Lower leg skin (tissue), 3 donors: ENCODE data around the gene APOA1.

Source experiments
- POLR2A ChIP-seq, 2 donors: fragments of 450-650 bp; IDR thresholded peaks; one replicate each; pipeline ENCODE4 v1.6.1; 2016 to 2017; ENCODE audit warnings: antibody characterized with exemption in 2 of 2, mild to moderate bottlenecking in 1 of 2, moderate library complexity in 1 of 2
- TF ChIP-seq, protein P1 (sequence below), 3 donors: fragments of 450-650 bp; IDR thresholded peaks; one replicate each; pipeline ENCODE4 v1.5.1; 2016; ENCODE audit warnings: antibody characterized with exemption in 3 of 3, mild to moderate bottlenecking in 3 of 3, moderate library complexity in 2 of 3

DNA sequence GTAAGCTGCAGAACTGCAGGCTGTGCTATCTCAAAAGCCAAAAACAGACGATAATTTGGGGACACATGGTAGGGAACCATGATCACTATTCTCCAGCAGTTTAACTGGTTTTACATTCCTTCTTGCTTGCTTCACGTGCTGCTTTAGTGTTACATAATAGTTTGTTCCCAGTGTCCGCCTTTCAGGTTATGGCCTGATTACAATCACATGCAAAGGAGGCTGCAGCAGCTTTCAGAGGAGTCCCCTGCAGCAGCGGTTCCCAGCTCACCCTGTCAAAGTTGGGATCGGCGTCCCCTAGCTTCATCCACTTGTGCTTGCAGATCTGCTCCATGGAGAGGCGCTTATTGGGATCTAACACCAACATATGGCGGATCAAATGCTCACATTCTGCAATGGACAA, 39.2 kb upstream of the APOA1 start:
- TF ChIP-seq, protein P1, sequence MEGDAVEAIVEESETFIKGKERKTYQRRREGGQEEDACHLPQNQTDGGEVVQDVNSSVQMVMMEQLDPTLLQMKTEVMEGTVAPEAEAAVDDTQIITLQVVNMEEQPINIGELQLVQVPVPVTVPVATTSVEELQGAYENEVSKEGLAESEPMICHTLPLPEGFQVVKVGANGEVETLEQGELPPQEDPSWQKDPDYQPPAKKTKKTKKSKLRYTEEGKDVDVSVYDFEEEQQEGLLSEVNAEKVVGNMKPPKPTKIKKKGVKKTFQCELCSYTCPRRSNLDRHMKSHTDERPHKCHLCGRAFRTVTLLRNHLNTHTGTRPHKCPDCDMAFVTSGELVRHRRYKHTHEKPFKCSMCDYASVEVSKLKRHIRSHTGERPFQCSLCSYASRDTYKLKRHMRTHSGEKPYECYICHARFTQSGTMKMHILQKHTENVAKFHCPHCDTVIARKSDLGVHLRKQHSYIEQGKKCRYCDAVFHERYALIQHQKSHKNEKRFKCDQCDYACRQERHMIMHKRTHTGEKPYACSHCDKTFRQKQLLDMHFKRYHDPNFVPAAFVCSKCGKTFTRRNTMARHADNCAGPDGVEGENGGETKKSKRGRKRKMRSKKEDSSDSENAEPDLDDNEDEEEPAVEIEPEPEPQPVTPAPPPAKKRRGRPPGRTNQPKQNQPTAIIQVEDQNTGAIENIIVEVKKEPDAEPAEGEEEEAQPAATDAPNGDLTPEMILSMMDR (IDR thresholded peaks at IDR 0.05) = no peak
- no peak for TF ChIP-seq POLR2A (IDR thresholded peaks at IDR 0.05)
